ENCODE measurements around the gene KBTBD8.

- no peak for TF ChIP-seq POLR2A (IDR thresholded peaks at IDR 0.05; ENCODE audit: low read depth)
- no peak for TF ChIP-seq CTCF (IDR thresholded peaks at IDR 0.05)
Measured at GRCh38 chr3:66998904-66999235, 763 bp downstream of the KBTBD8 start.

Data from esophagus muscularis mucosa (tissue), 3 donors.